ENCODE measurements around the gene ACOT12. TPM values are rescaled to one million over a fixed set of nuclear protein-coding genes. Genes with fewer than 3 reads are reported as not detected.

Gene ACOT12
- total and polyA plus RNA-seq, 12 donors: 0.15 TPM; not detected in 11

DNA sequence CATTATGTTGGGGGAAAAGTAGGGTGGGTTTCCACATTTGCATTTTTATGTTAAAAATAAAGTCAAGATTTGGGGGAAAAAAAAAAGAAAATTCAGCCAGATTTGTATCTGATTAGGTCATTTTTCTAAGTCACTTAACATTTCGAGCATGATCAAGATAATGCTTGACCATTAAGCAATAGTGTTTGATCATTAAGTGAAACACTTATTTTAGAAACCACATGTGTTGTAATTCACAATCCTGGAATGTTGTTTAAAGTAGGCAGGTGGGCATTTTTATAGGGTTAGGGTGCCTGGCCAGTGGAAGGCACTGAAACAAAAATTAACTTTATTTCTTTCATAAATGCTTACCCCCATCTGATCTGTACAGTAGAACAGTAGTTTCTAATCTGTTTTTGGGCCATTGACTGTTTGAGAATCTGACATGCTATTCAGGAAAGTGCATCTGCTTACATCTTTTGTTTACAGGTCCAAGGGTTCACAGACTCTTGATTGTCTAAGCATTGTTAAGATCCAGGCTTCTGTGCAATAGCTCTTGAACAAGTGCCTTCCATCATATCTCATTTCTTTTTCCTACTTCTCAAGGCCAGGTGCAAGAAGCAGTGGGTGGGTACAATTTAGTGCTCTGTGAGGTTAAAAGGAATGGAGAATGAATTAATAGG is 83.4 kb downstream of the ACOT12 start:
- ATAC-seq: no peak

DNA sequence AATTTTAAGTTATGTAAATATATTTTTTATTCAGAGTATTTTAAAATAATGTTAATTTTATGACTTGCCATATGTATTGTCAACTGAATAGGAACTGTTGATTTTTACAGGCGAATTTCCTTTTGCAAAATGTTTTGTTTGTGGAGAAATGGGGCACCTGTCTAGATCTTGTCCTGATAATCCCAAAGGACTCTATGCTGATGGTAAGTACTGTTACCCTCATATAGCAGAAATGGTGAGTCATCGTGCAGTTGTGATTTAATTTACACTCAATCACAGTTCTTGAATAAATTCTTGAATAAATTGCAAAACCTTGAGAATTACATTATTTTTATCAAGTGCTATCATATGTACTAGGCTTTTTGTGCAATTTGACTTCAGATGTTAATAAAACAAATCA is 85.1 kb downstream of the ACOT12 start:
- DNase-seq (no peak), ATAC-seq (no peak)
- intact Hi-C loops (cut with DNase I): loop anchor here in 1 of 10 donors (10.0 kb wide), 1 partner anchor 634 kb away; no protein-coding TSS in a partner anchor
- TF ChIP-seq, protein P1, sequence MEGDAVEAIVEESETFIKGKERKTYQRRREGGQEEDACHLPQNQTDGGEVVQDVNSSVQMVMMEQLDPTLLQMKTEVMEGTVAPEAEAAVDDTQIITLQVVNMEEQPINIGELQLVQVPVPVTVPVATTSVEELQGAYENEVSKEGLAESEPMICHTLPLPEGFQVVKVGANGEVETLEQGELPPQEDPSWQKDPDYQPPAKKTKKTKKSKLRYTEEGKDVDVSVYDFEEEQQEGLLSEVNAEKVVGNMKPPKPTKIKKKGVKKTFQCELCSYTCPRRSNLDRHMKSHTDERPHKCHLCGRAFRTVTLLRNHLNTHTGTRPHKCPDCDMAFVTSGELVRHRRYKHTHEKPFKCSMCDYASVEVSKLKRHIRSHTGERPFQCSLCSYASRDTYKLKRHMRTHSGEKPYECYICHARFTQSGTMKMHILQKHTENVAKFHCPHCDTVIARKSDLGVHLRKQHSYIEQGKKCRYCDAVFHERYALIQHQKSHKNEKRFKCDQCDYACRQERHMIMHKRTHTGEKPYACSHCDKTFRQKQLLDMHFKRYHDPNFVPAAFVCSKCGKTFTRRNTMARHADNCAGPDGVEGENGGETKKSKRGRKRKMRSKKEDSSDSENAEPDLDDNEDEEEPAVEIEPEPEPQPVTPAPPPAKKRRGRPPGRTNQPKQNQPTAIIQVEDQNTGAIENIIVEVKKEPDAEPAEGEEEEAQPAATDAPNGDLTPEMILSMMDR (IDR thresholded peaks at IDR 0.05): no peak
- Histone ChIP-seq H3K36me3 (peaks cover 0 to 70% (median 27%) of the 10 kb centered on the region in 9 donors), H3K9me3 (no peaks in the 10 kb centered on the region), H3K27me3 (no peaks in the 10 kb centered on the region), H3K4me3 (no peak overlapping the region), H3K27ac (no peak overlapping the region), H3K4me1 (peaks cover 0 to 3% (median 0%) of the 10 kb centered on the region in 9 donors)
- 91 to 98% methylated on average over 2 of the region's 2 CpGs for WGBS, 2 donors

More for the DNA sequence above, 83.4 kb downstream of the ACOT12 start:
- Histone ChIP-seq H3K4me3 (no peak overlapping the region), H3K9me3 (no peaks in the 10 kb centered on the region), H3K36me3 (peaks cover 0 to 70% (median 23%) of the 10 kb centered on the region in 9 donors), H3K27ac (no peak overlapping the region), H3K27me3 (no peaks in the 10 kb centered on the region), H3K4me1 (no peaks in the 10 kb centered on the region)
- 80 to 86% methylated on average over 1 of the region's 1 CpG for WGBS, 2 donors
- intact Hi-C loops (cut with DNase I): no loop called here
- TF ChIP-seq, protein P1 (IDR thresholded peaks at IDR 0.05): no peak
- DNase-seq: no peak

DNA sequence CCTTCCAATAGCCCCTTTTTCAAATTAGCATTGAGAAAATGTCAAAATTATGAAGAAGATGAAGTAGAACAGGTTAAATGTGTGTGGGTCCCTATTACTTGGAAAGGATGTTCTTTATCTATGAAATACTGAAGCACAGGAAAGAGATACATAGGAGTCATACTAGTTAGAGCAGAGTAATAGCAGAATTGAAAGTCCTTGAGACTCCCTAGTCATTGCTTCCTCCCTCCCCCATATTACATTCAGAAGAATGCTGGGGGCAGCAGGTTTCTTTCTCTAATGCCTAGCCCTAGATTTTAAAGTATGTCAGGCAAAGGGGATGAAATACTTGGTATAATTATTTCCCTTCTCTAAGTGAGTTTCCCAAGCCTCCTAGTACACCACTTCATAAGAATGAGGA is 88.1 kb downstream of the ACOT12 start:
- intact Hi-C loops (cut with DNase I): loop anchor here in 1 of 10 donors (10.0 kb wide), 1 partner anchor 631 kb away; no protein-coding TSS in a partner anchor
- peaks cover under 1 to 22% (median 14%) of the 10 kb centered on the region in 9 donors for H3K4me1 ChIP-seq
- DNase-seq (no peak), ATAC-seq (no peak)
- TF ChIP-seq, protein P1 (IDR thresholded peaks at IDR 0.05): no peak
- H3K27me3 ChIP-seq: no peaks in the 10 kb centered on the region
- peaks cover 0 to 40% (median 10%) of the 10 kb centered on the region in 9 donors for H3K36me3 ChIP-seq
- H3K27ac ChIP-seq: no peak overlapping the region
- no peaks in the 10 kb centered on the region for H3K9me3 ChIP-seq
- H3K4me3 ChIP-seq: no peak overlapping the region

DNA sequence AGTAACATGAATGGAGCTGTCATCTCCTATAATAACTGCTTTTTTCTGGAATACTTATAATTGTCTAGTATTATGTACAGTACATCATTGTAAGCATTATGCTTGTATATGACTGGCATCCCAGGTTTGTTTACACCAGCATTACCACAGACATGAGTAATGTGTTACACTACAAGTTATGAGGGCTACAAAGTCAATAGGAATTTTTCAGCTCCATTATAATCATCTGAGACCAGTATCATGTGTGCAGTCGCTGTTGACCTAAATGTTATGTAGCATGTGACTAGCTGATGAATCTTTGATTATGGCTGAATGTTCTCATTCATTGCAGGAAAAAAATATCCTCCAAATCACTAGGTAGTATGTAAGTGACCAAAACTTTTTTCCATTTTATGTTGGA is 90.4 kb downstream of the ACOT12 start:
- H3K27me3 ChIP-seq: no peaks in the 10 kb centered on the region
- H3K36me3 ChIP-seq: peaks cover 0 to 18% (median 4%) of the 10 kb centered on the region in 9 donors
- no peaks in the 10 kb centered on the region for H3K9me3 ChIP-seq
- WGBS, 2 donors: 72 to 90% methylated on average over 1 of the region's 1 CpG
- no peak overlapping the region for H3K4me3 ChIP-seq
- TF ChIP-seq, protein P1 (IDR thresholded peaks at IDR 0.05): no peak
- intact Hi-C loops (cut with DNase I): loop anchor here in 1 of 10 donors (10.0 kb wide), 1 partner anchor 629 kb away; no protein-coding TSS in a partner anchor
- H3K4me1 ChIP-seq: peaks cover 3 to 44% (median 35%) of the 10 kb centered on the region in 9 donors
- ATAC-seq (no peak), DNase-seq (no peak)
- no peak overlapping the region for H3K27ac ChIP-seq

Data from heart right ventricle (tissue), 16 donors.